GM12878 (cell line): ENCODE data around the gene CCDC3. TPM values are rescaled to one million over a fixed set of nuclear protein-coding genes. Genes with fewer than 3 reads are reported as not detected.

Experiments used
- ATAC-seq: fragments of 200-7000 bp; cut with Tn5 transposase; 3 replicates; pipeline ENCODE4 v1.9.1; 2020; ENCODE audit warnings: mild to moderate bottlenecking, moderate library complexity
- BruUV-seq: library from RNA; stranded (reverse); fragments of 400-500 nt; replicated peaks from 2 replicates; lab custom pipeline; 2021; lab: Mats Ljungman, UMichigan
- CTCF ChIA-PET: fragments of 300-600 bp; sonication (Branson Sonifier 250); formaldehyde crosslinking; extraction: SDS; loops from one replicate; lab custom pipeline; 2021; ENCODE audit warnings: inconsistent platforms; lab: Yijun Ruan, JAX
- POLR2A ChIA-PET: fragments of 350-600 bp; formaldehyde crosslinking; extraction: SDS; loops from one replicate; lab custom pipeline; 2021; ENCODE audit warnings: inconsistent platforms; lab: Charles Lee
- RAD21 ChIA-PET: fragments of 300-600 bp; sonication (Branson Sonifier 250); formaldehyde crosslinking; loops from one replicate; lab custom pipeline; 2023; ENCODE audit warnings: antibody characterized with exemption; ENCODE audit not compliant: unreplicated experiment; lab: Charles Lee
- SMC1A ChIA-PET: fragments of 300-600 bp; sonication (Branson Sonifier 250); formaldehyde crosslinking; loops from one replicate; lab custom pipeline; 2023; ENCODE audit not compliant: unreplicated experiment, uncharacterized antibody; lab: Charles Lee
- DNase-seq: peaks from one replicate; pipeline ENCODE4 v3.0.0-alpha.2; 2011; ENCODE audit warnings: low read depth, low spot score
- FAIRE-seq: peaks from 3 replicates; lab custom pipeline; 2011; peaks lifted over from hg19 to GRCh38; lab: Jason Lieb, UNC
- H2AFZ ChIP-seq: 2 replicates; pipeline ENCODE4 v1.6.0; 2011; ENCODE audit warnings: low read depth, low read length, control low read depth; ENCODE audit not compliant: control insufficient read depth
- H3K27ac ChIP-seq: 2 replicates; pipeline ENCODE4 v1.5.1; 2011; ENCODE audit warnings: control low read depth; ENCODE audit not compliant: control insufficient read depth, insufficient read depth
- H3K27me3 ChIP-seq, 2 experiments: replicated peaks in 1 of 2; 2 replicates each; pipeline versions ENCODE4 v1.6.0 to v1.6.1; 2011; ENCODE audit warnings: low read length in 1 of 2; ENCODE audit not compliant: control insufficient read depth in 2 of 2, insufficient read depth in 2 of 2
- H3K36me3 ChIP-seq, 2 experiments: 2 replicates each; pipeline ENCODE4 v1.5.1; 2011; ENCODE audit warnings: low read length in 1 of 2; ENCODE audit not compliant: control insufficient read depth in 2 of 2, insufficient read depth in 2 of 2
- H3K4me1 ChIP-seq: 2 replicates; pipeline ENCODE4 v1.6.1; 2011; ENCODE audit warnings: mild to moderate bottlenecking, low read length, moderate library complexity, mixed read lengths; ENCODE audit not compliant: control insufficient read depth, insufficient read depth
- H3K4me2 ChIP-seq: 2 replicates; pipeline ENCODE4 v1.6.0; 2011; ENCODE audit warnings: control low read depth; ENCODE audit not compliant: control insufficient read depth, insufficient read depth
- H3K4me3 ChIP-seq: fragments of 200-600 bp; sonication (generic); 2 replicates; pipeline ENCODE4 v1.5.1; 2016
- H3K79me2 ChIP-seq: 2 replicates; pipeline ENCODE4 v1.6.0; 2011; ENCODE audit warnings: low read length; ENCODE audit not compliant: control insufficient read depth, insufficient read depth
- H3K9ac ChIP-seq: 2 replicates; pipeline ENCODE4 v1.8.0; 2011; ENCODE audit warnings: low read length, control low read depth, mixed read lengths; ENCODE audit not compliant: control insufficient read depth, insufficient read depth
- H3K9me3 ChIP-seq: replicated peaks from 3 replicates; pipeline ENCODE4 v1.5.1; 2011; ENCODE audit warnings: mild to moderate bottlenecking, low read length; ENCODE audit not compliant: control insufficient read depth, insufficient read depth
- H4K20me1 ChIP-seq: 2 replicates; pipeline ENCODE4 v1.6.0; 2011; ENCODE audit not compliant: control insufficient read depth, insufficient read depth
- EED ChIP-seq: sonication (generic); IDR thresholded peaks from 2 replicates; pipeline ENCODE4 v1.6.1; 2016; ENCODE audit warnings: antibody characterized with exemption, low read depth
- FOXM1 ChIP-seq: IDR thresholded peaks from 2 replicates; pipeline ENCODE4 v1.6.1; 2012; ENCODE audit warnings: low read depth, mild to moderate bottlenecking, inconsistent platforms, low read length, moderate library complexity
- GABPA ChIP-seq: IDR thresholded peaks from 2 replicates; pipeline ENCODE4 v1.6.1; 2014; ENCODE audit warnings: antibody characterized with exemption, low read depth, mild to moderate bottlenecking, inconsistent platforms
- MTA3 ChIP-seq: IDR thresholded peaks from 2 replicates; pipeline ENCODE4 v1.6.1; 2012; ENCODE audit warnings: low read length, inconsistent platforms, borderline replicate concordance
- NRF1 ChIP-seq: conservative IDR thresholded peaks from 2 replicates; pipeline ENCODE4 v1.6.1; 2011; ENCODE audit warnings: mild to moderate bottlenecking, low read depth, low read length, improper control_type of control experiment
- POLR2AphosphoS5 ChIP-seq: IDR thresholded peaks from 2 replicates; pipeline ENCODE4 v1.6.1; 2011; ENCODE audit warnings: mild to moderate bottlenecking, low read length, inconsistent platforms
- POU2F2 ChIP-seq: IDR thresholded peaks from 3 replicates; pipeline ENCODE4 v1.6.1; 2011; ENCODE audit warnings: low read depth, mild to moderate bottlenecking, low read length, borderline replicate concordance
- SIN3A ChIP-seq: IDR thresholded peaks from 2 replicates; pipeline ENCODE4 v1.6.1; 2012; ENCODE audit warnings: low read depth, low read length, improper control_type of control experiment
- SRF ChIP-seq, 2 experiments: IDR thresholded peaks; 2 replicates each; pipeline ENCODE4 v1.6.1; 2011; ENCODE audit warnings: low read depth in 2 of 2, low read length in 2 of 2, mild to moderate bottlenecking in 1 of 2, moderate library complexity in 1 of 2
- STAT1 ChIP-seq: fragments of 450-650 bp; conservative IDR thresholded peaks from 2 replicates; pipeline ENCODE4 v1.6.1; 2014; ENCODE audit warnings: antibody characterized with exemption, mild to moderate bottlenecking
- TCF3 ChIP-seq: IDR thresholded peaks from 2 replicates; pipeline ENCODE4 v1.6.1; 2012; ENCODE audit warnings: low read depth, mild to moderate bottlenecking, low read length, borderline replicate concordance; ENCODE audit not compliant: insufficient read depth
- WRNIP1 ChIP-seq: IDR thresholded peaks from 2 replicates; pipeline ENCODE4 v1.6.1; 2011; ENCODE audit warnings: low read depth, low read length, improper control_type of control experiment, borderline replicate concordance
- ZNF24 ChIP-seq: fragments of 450-650 bp; IDR thresholded peaks from 2 replicates; pipeline ENCODE4 v1.6.1; 2017; ENCODE audit warnings: antibody characterized with exemption, mild to moderate bottlenecking
- WGBS: methylation state at CpG from one replicate; pipeline ENCODE4 v1.1.6; 2016; ENCODE audit warnings: low lambda C conversion rate; ENCODE audit not compliant: insufficient replicate concordance, insufficient coverage; ENCODE audit errors: missing lambda C conversion rate; 5-methylcytosine and 5-hydroxymethylcytosine counted together
- in situ Hi-C: fragments of 300-500 bp; cut with MboI; formaldehyde crosslinking; loops from 9 replicates; pipeline ENCODE4 v1.14.3; 2018; ENCODE audit warnings: mixed read lengths
- intact Hi-C: fragments of 100-400 bp; cut with micrococcal nuclease; formaldehyde crosslinking; loops from one replicate; pipeline ENCODE4 v1.14.2; 2022; ENCODE audit not compliant: unreplicated experiment
- polyA plus RNA-seq, 11 experiments: library from polyadenylated mRNA; depleted of rRNA in 4 of 11; unstranded in 6 of 11; stranded (reverse) in 5 of 11; fragments of >200 nt; fragmentation: Nextera tagmentation in 4 of 11; fragmentation: Illumina TruSeq in 1 of 11; extraction: Ambion mirVana in 4 of 11; extraction: Trizol in 1 of 11; gene quantifications; 1 replicate in 1 of 11; 2 replicates in 10 of 11; pipeline versions ENCODE4 v1.2.1 to v1.2.3, GENCODE V29; 2011 to 2016; ENCODE audit warnings: inconsistent platforms in 2 of 11, missing spikeins in 2 of 11, low read depth in 1 of 11
- total RNA-seq, 4 experiments: library from RNA; depleted of rRNA in 3 of 4; stranded (reverse); fragments of >200 nt in 3 of 4; fragmentation: Illumina TruSeq in 1 of 4; extraction: Trizol in 1 of 4; gene quantifications; 2 replicates each; pipeline versions ENCODE4 v1.2.1 to v1.2.3, GENCODE V29; 2013 to 2021
- TF ChIP-seq, protein P1 (sequence below): fragments of 450-650 bp; IDR thresholded peaks from 2 replicates; pipeline ENCODE4 v1.6.1; 2017; ENCODE audit warnings: antibody characterized with exemption, mild to moderate bottlenecking, moderate library complexity

The CCDC3 gene
- total and polyA plus RNA-seq, 10 of the 15 experiments (the other 5 are each of a cell fraction or from before 2014, with no cell fraction given), result 0.08 TPM; not detected in 9

DNA sequence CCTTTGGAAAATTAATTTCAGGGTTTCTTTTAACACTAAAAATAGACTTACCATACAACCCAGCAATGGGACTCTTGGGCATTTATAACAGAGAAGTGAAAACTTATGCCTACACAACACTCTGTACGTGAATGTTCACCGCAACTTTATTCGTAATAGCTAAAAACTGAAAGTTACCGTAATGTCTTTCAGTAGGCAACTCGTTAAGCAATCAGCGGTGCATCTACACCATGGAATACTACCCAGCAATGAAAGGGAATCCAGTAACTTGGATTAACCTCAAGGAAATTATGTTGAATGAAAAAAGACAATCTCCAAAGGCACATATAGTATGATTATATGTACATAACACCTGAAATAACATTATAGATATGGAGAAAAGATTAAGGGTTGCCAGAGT, 16.2 kb downstream of the CCDC3 start:
- Histone ChIP-seq H2AFZ (no peak overlapping the region), H3K9ac (no peak overlapping the region), H3K4me2 (no peak overlapping the region), H3K79me2 (no peaks in the 10 kb centered on the region), H3K4me3 (no peak overlapping the region), H3K27me3 (no peaks in the 10 kb centered on the region), H3K27ac (no peak overlapping the region), H3K36me3 (no peaks in the 10 kb centered on the region), H3K9me3 (no peaks in the 10 kb centered on the region; the same call in 2 of the 3 replicates)
- in situ Hi-C loops, result no loop called here
- intact Hi-C loops, result no loop called here
- DNase-seq (no peak), ATAC-seq (no peak), FAIRE-seq (no peak)
- no TSS peak for BruUV-seq
- POLR2A ChIA-PET, result no interaction called here
- SMC1A ChIA-PET, result no interaction called here
- no peak for TF ChIP-seq MTA3
- TF ChIP-seq WRNIP1, result no peak
- TF ChIP-seq SIN3A, result no peak
- no peak for TF ChIP-seq POLR2AphosphoS5
- no peak for TF ChIP-seq SRF (IDR thresholded peaks at IDR 0.05; ENCODE audit: low read depth in 2 of 2, low read length in 2 of 2)
- TF ChIP-seq TCF3, result no peak
- no peak for TF ChIP-seq FOXM1
- TF ChIP-seq EED, result no peak
- TF ChIP-seq POU2F2, result no peak
- TF ChIP-seq ZNF24, result no peak
- TF ChIP-seq NRF1, result no peak
- TF ChIP-seq STAT1, result no peak
- TF ChIP-seq, protein P1, sequence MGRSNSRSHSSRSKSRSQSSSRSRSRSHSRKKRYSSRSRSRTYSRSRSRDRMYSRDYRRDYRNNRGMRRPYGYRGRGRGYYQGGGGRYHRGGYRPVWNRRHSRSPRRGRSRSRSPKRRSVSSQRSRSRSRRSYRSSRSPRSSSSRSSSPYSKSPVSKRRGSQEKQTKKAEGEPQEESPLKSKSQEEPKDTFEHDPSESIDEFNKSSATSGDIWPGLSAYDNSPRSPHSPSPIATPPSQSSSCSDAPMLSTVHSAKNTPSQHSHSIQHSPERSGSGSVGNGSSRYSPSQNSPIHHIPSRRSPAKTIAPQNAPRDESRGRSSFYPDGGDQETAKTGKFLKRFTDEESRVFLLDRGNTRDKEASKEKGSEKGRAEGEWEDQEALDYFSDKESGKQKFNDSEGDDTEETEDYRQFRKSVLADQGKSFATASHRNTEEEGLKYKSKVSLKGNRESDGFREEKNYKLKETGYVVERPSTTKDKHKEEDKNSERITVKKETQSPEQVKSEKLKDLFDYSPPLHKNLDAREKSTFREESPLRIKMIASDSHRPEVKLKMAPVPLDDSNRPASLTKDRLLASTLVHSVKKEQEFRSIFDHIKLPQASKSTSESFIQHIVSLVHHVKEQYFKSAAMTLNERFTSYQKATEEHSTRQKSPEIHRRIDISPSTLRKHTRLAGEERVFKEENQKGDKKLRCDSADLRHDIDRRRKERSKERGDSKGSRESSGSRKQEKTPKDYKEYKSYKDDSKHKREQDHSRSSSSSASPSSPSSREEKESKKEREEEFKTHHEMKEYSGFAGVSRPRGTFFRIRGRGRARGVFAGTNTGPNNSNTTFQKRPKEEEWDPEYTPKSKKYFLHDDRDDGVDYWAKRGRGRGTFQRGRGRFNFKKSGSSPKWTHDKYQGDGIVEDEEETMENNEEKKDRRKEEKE, result no peak
- no peak for TF ChIP-seq GABPA
- TF ChIP-seq, all 136 proteins: peak for 0
- ChIA-PET CTCF (no interaction called here), RAD21 (no interaction called here)
- H3K4me1 ChIP-seq, result no peaks in the 10 kb centered on the region
- no peaks in the 10 kb centered on the region for H4K20me1 ChIP-seq
- WGBS, result 52% methylated on average over 6 of the region's 6 CpGs
